ENCODE results near the gene SRR.

SRR gene

DNA sequence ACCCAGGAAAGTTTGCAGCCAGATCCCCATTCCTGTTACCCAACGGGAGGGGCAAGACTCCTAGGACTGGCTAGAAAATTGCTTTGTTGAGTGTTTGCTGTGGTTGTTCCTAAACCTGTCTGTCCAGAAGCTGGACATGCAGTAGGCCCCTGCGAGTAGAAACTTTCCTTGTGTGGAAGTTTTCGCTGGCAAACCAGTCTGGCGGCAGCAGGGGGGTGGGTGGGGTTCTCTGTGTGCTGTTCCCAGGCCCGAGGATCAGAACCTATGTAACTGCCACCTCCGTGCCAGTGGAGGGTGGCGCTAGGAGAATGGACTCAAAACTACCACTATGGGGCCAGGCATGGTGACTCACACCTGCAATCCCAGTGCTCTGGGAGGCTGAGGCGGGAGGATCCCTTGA lies 42.7 kb downstream of the SRR start:
- no peak for DNase-seq

DNA sequence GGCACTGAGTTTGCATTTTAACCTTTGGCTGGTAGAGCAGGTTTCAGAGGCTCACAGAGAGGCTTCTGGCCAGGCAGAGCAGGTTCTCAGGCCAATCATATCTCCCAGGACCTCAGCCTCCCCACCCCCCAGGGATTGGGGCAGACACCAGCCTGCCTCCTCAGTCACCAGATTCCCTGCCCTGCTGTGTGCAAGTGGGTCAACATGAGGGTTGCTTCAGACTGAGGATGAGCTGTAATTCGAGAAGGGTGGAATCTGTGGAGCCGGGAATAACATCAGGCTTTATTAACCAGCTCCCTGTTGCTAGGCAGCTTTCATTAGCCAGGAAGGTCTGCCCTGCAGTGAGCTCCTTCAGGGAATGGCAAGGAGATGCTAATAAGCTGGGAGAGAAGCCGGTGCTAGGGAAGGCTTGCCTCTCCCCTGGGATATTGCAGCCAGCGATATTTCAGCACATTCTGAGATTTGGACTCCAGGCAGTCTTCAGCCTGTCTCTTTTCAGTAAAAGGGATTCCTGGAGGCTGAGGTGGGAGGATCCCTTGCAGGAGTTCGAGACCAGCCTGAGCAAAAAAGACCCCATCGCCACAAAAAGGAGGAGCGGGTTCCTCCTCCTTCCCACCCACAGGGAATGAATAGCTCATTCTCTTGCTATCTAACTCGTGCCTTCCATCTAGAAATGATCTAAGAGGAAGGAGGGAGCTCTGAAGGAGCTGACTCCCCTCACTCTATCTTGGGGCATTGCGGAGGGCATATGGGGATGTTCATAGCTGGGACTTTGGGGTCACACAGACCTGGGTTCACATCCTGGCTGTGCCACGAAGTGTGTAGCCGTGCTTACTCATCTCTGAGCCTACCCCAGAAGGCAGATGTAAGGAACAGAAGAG lies 44.3 kb downstream of the SRR start:
- no peak for DNase-seq

DNA sequence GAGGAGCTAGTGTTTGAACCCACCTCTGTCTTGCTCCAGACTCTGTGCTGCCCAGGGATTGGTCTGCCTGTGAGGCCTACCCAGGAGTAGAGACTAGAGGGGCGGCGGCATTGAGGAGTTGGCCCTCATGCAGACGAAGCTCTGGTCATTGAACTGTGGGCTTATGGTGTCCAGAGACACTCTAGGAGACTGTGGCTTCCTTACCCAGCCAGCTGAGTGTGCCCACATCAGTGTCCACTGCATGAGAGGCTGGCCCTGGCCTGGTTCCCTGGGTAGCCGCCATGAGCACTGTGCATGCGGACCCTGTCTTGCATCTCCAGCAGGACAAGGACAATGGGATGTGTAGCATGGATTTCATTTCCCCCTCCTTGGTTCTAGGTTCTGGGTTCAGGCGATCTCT lies 47.5 kb downstream of the SRR start:
- no peak for DNase-seq

DNA sequence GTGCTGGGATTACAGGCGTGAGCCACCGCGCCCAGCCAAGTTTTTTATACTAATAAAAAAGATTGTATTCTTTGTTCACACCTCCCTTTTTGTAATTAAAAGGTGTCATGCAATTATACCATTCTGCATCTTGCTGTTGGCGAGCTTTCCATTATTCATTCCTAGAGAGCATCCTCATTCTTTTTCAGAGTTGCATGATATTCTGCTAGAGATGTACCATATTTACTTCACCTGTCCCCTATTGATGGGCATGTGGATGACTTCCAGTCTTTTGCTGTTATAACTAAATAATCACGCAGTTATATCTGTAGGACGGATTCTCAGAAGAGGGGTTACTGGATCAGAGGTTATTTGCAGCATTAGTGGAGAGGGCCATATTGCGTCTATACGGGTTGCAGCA lies 50.6 kb downstream of the SRR start:
- DNase-seq = no peak

DNA sequence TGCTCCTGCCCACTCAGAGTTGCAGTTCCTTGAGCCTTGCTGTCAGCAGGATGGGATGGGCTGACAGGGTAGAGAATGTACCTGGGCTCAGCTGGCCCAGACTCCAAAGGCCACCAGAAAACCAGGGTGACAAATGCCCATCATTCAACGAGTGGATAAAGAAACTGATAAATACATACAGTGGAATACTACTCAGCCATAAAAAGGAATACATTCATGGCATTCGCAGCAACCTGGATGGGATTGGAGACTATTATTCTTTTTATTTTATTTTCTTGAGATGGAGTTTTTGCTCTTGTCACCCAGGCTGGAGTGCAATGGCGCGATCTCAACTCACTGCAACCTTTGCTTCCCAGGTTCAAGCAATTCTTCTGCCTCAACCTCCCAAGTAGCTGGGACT lies 53.5 kb downstream of the SRR start:
- DNase-seq = no peak

DNA sequence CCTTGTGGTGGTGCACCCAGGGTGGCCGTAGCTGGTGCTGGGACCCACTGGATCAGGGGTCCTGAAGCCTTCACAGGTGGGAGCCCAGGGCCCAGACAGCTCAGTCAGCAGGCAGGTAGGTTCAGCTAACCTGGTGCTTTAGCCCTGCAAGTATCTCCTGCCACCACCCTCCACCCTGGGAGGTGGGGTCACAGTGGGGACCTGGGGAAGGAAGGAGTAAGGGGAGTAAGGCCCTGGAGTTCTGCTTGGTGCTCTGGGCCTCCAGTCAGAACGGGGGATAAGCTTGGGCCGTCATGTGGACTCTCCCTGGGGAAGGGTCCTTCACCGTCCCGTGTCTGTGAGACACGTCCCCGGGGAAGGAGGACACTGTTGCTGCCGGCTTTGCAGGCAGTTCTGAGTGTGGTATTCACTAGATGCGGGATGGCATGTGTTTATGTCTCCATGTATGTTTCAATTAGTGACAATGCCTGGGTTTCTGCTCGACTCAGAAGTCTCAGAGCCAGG lies 54.2 kb downstream of the SRR start:
- no peak for DNase-seq

DNA sequence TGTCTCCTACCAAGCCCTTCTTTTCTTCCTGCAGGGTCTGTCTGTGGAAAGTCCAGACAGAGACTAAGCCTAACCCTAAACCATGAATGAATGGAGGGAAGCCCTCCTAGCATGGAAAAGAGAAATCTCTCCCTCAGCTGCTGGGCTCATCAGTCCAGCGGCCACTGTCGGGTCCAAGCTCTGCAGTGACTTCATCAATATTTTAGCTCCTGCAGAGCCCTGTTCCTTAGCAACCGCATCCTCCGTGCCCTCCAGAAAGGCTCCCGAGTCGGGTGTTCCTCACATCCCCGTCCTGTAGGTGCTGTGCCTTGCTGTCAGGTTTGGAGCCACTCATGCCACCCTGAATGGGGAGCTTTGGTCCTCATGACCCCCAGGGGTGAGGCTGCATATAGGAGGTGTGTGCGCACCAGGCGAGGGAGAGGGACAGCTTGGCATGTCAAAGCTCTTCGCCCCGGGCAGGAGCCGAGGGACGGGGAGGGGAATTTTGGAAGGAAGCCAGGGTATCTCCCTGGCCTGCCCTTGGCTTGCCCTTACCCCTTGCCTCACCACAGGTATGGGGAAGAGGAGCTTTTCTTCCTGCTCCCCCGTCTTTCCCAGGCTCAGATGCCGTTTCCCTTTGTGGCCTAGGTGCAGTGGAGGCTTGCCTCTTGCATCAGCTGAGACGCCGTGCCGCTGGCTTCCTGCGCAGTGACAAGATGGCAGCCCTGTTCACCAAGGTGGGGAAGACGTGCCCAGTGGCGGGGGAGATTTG lies 57.4 kb downstream of the SRR start:
- DNase-seq = no peak

DNA sequence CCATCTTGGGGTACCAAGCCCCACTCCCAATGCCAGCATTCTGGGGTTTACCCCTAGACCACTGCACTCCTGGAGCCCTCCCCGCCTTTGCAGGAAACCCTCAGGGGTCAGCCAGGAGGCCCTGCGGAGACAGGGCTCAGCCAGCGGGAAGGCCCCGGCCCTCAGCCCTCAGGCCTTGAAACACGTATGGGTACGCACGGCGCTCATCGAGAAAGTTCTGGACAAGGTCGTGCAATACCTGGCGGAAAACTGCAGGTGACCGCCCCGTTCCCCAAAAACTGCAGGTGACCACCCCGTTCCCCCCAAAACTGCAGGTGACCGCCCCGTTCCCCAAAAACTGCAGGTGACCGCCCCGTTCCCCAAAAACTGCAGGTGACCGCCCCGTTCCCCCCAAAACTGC lies 58.3 kb downstream of the SRR start:
- DNase-seq = no peak

DNA sequence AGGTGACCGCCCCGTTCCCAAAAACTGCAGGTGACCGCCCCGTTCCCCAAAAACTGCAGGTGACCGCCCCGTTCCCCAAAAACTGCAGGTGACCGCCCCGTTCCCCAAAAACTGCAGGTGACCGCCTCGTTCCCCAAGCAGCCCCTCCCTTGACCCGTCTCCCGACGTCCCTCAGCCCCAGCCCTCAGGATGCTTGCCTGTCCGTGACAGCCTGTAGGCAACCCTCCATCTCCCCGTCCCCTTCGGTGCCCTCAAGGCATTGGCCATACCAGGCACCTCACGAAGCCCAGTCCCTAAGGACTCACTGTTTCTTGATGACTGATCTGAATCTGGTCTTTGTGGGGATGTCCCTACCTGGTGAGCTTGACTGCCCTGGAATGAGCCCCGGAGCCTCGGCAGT lies 58.7 kb downstream of the SRR start:
- DNase-seq = no peak

DNA sequence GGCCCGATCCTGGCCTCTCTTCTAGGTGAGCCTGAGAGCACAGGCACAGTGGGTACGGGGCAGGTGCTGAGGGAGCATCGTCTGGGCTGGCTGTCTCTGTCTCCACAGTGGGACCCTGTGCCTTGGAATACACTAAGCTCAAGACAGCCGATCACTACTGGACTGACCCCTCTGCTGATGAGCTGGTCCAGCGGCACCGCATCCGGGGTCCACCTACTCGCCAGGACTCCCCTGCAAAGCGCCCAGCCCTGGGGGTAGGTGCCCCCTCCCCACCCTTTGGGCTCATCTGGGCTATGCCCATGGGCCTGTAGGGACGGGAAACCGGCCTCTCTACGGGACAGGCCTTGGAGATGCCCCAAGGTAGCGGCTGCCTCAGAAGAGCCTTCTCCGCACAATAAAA lies 59.1 kb downstream of the SRR start:
- no peak for DNase-seq

DNA sequence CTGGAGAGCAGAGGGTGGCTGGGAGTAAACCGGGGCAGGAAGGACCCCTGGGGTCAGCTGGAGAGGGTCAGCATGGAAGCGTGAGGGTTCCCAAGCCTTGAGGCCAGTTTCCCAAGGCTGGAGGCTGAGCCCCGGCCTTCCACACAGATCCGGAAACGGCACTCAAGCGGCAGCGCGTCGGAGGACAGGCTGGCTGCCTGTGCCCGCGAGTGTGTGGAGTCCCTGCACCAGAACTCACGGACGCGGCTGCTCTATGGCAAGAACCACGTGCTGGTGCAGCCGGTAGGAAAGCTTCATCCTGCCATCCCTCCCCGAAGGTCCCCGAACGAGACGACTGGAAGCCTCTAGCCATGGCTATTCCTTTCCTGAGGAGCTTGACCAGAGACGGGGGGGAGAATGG lies 59.6 kb downstream of the SRR start:
- no peak for DNase-seq

DNA sequence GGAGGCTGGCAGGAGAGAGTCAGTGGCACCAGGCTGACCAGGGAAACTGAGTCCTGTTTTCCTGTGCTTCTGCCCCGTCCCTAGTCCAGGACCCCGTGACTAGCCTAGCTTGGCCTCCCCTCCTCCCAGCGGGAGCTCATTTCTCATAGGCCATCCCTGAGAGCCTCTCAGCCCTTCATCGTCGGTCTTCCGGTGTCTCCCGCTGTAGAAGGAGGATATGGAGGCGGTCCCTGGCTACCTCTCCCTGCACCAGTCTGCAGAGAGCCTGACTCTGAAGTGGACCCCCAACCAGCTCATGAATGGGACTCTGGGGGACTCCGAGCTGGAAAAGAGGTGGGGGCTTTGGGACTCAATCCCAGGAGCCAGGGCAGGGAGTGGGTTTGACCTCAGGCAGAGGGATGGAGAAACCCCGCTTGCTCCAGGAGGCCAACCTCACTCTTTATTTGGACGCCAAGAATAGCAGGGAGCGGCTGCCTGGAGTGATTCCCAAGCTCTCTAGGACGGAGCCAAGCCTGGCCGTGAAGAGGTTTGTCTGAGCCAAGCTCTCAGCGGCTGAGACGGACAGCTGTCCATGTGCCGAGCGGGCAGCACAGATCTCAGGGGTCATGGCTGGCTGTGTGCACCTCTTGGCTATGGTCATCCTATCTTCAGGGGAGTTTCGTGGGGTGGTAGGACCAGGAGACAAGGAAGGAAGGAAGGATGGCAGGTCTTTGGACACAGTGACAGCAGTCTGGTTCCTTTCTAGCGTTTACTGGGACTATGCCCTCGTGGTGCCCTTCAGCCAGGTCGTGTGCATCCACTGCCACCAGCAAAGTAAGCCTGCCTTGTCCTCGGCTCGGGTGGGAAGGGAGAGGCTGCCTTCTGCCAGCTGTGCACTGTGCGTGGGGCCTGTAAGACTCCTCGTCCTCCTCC lies 60.4 kb downstream of the SRR start:
- no peak for DNase-seq

DNA sequence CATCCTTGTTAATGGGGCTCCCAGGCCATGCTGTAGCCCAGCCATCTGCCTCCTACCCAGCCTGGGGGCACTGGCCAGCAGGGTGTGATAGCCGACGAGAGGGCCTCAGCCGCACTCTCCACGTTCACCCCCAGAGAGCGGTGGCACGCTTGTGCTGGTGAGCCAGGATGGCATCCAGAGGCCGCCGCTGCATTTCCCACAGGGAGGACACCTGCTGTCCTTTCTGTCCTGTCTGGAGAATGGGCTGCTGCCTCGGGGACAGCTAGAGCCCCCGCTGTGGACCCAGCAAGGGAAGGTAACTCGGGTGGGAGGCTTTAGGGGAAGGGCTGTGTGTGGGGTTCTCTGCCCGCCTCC lies 61.0 kb downstream of the SRR start:
- DNase-seq = no peak

DNA sequence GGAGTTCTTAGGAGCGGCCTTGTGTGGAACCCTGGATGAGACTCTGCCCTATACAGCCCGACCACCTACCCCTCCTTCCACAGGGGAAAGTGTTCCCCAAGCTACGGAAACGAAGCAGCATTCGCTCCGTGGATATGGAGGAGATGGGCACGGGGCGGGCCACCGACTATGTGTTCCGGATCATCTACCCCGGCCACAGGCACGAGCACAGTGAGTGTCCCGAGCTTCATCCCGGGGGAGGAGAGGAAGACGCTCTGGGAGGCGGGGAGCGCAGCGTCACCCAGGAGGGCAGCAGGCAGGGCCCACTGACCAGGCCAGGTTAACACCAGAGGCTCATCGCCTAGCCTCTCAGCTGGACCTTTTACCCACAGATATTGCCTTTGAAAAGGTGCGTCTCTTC lies 61.4 kb downstream of the SRR start:
- DNase-seq = no peak

DNA sequence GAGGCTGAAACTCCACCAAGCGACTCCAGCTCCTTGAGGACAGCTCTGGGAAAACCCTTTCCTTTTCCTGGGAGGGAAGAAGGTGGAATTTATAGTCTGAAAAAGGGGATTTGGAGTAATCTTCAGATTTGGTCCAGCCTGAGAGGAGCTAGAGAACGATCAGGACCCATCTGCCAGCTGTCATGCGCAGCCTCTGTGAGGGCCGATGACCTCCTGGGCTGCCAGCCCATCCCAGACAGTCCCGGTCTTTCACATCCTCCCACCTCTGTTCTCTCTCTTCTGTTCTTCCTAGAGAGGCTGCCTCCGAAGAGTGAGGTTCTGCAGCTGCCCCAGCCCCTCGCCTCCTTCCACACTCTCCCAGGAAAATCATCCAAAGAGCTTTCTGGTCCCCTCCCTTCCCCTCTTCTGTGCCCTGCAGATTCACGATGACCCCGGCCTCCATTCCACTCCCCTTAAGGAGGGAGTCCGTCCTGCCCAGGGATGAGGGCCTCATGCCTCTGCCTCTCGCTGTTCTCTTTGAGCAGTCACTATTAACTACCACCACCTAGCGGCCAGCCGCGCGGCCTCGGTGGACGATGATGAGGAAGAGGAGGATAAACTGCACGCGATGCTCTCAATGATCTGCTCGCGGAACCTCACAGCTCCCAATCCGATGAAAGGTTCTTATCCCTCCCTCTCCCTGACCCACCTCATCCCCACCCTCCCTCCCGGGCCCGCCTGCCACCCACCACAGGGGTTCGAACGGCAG lies 63.2 kb downstream of the SRR start:
- DNase-seq = no peak

DNA sequence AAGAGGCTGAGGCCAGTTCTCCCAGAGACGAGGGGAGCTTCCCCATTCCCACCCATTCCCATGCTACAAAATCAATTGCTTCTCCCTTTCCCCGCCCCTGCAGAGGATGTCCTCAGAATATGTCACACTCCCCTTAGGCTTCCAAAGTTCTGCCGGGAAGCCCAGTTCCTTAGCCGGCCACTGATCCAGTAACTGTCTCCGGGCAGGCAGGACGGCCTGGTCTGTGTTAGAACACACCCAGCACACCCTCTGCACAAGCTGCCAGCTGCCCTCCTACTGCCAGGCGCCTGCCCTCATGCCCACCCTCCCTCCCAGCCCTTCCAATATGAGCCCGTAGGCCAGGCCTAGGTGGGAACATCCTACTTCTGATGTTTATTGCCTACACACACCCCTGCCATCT lies 64.6 kb downstream of the SRR start:
- no peak for DNase-seq

DNA sequence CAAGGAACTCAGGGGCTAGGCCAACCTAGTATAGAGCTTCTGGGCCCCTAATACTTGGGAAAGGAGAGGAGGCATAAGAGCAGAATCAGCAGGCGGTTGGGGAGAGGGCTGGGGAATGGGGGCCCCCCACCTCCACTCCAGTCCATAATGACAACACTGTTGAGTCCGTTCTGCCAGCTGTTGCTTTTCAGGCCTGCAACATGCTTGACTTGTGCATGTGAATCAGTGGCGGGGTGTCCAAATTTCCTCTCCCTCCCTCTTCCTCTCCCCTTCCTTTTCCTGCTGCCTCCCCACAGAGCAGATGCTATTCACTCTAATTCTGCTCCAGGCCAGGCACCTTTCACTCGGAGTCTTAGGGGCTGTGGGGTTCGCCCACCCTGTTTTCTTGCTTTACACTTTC lies 65.3 kb downstream of the SRR start:
- DNase-seq = no peak

DNA sequence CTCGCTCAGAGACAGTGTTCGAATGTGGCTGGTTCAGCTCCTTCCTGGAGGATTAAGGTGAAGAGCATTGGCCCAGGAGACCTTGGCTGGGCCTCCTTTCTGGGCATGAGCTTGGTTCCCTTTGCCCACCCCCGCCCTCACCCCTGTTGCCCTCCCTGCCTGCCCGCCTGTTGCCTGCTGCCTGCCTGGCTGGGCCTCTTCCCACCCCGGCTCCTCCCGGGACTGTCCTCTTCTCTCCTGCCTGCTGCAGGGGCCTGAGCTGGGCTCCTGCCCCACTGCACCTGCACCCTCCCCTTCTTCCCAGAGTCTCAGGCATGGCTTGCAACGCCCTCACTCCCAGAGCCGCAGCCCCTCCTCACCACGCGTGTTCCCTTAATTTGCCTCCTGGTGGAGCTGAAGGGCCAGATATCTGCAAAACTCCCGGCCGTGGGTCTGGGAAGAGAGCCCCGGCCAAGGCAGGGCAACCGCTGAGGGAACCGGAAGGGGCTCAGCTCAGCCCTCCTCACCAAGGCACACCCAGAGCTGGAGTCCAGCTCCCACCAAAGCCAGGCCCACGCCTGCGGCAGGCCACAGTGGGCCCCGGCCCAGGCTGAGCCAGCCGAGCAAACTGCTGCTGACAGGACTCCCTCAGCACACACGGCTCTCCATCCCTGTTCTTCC lies 65.9 kb downstream of the SRR start:
- DNase-seq = no peak

DNA sequence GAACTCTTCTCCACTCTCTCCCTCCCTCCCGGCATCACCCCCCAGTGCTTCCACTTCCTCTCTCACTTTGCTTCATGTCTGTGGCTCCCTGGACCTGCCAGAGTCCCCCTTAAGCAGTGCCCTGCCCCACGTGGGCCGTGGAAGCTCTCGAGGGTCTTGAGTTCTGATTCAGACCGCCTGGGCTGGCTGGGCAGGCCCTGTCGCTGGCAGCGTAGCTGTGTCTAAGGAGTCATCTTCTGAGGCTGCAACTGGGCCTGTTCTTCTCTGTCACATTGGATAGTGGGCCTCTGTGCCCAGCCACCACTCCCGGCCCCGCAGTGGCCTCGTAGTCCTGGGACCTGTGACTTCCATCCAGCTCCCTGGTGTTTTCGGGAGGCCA lies 66.5 kb downstream of the SRR start:
- no peak for DNase-seq

DNA sequence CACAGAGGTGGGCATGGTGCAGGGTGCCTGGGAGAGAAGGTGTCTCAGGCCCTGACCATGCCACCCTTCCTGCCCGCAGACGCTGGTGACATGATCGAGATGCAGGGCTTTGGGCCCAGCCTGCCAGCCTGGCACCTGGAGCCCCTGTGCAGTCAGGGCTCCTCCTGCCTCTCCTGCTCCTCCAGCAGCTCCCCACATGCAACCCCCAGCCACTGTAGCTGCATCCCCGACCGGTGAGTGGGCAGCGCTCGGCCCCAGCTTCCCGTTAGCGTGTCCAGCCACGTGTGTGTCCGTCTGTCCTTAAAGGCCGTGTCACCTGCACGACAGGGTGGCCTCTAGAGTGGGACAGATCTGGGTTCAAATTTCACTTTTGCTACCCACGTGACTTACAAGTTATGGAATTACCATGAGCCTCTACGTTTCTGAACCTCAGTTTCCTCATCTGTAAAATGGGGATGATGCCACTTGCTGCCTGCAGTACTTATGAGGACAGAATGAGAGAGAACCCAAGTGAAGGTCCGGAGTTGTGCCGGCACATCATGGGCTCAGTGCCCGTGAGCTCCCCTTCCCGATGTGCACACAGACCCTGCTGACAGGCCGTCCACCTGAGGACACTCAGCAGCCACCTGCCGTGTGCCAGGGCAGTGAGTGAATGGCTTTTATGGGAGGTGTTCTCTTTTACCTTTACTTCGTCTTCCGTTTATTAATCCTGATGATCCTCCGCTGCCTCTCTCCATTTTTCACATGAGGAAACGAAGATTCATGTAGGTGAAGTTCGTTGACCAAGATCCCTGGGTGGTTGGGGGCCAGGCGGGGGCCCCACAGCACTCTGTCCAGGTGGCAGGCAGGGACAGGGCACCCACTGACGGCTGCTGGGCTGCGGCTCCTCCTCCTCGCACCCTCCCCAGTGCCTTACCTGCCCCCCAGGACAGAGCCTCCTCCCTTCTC lies 67.7 kb downstream of the SRR start:
- DNase-seq = no peak

DNA sequence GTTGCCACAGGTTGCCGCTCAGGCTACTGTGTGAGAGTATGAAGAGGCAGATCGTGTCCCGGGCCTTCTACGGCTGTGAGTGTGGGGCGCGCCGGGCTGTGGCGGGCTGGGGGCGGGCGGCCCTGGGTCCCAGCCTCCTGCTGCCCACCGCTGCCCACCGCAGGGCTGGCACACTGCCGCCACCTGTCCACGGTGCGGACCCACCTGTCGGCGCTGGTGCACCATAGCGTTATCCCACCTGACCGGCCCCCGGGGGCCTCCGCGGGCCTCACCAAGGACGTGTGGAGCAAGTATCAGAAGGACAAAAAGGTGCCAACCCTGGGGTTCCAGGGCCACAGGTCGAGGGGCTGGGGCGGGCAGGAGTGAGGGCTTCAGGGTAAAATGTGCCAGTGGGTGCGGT lies 68.4 kb downstream of the SRR start:
- no peak for DNase-seq

Data from AML-193 (cell line).